NCI-H82 treated with DMSO at 0.1 percent for 48 hours (cell line): Measurements from ENCODE around the gene OTC.

Experiments used
- DNase-seq: peaks from one replicate; lab custom pipeline; 2025; ENCODE audit not compliant: unreplicated experiment; lab: John Stamatoyannopoulos, UW

Gene OTC

GRCh38 chrX:38357747-38358673 lies 5.6 kb downstream of the OTC start:
- DNase-seq: no peak

- no peak for DNase-seq
These were observed 10.6 kb downstream of the OTC start for GRCh38 chrX:38363046-38363445.

GRCh38 chrX:38365954-38366353 lies 13.6 kb downstream of the OTC start:
- no peak for DNase-seq

GRCh38 chrX:38368774-38369173 lies 16.4 kb downstream of the OTC start:
- DNase-seq: no peak

- no peak for DNase-seq
These were observed 19.2 kb downstream of the OTC start for GRCh38 chrX:38371641-38372040.

GRCh38 chrX:38374431-38374830 lies 22.0 kb downstream of the OTC start:
- DNase-seq: no peak

GRCh38 chrX:38375891-38376290 lies 23.5 kb downstream of the OTC start:
- peak; percentile 64 for DNase-seq

GRCh38 chrX:38376747-38377146 lies 24.3 kb downstream of the OTC start:
- no peak for DNase-seq

GRCh38 chrX:38379088-38379487 lies 26.7 kb downstream of the OTC start:
- DNase-seq: no peak

GRCh38 chrX:38382663-38383062 lies 30.3 kb downstream of the OTC start:
- no peak for DNase-seq

- peak; percentile 11 for DNase-seq
These were observed 48.0 kb downstream of the OTC start for GRCh38 chrX:38400389-38400910.

- no peak for DNase-seq
These were observed 49.7 kb downstream of the OTC start for GRCh38 chrX:38402118-38402517.

- no peak for DNase-seq
These were observed 51.4 kb downstream of the OTC start for GRCh38 chrX:38403834-38404233.

- no peak for DNase-seq
These were observed 54.7 kb downstream of the OTC start for GRCh38 chrX:38407126-38407525.

GRCh38 chrX:38409289-38409688 lies 56.9 kb downstream of the OTC start:
- DNase-seq: peak; percentile 76

GRCh38 chrX:38426785-38427184 lies 74.4 kb downstream of the OTC start:
- DNase-seq: peak; percentile 35

GRCh38 chrX:38431525-38431924 lies 79.1 kb downstream of the OTC start:
- no peak for DNase-seq

GRCh38 chrX:38435130-38435529 lies 82.7 kb downstream of the OTC start:
- no peak for DNase-seq

- no peak for DNase-seq
These were observed 84.7 kb downstream of the OTC start for GRCh38 chrX:38437093-38437492.

- DNase-seq: no peak
These were observed 85.9 kb downstream of the OTC start for GRCh38 chrX:38438321-38438720.

- no peak for DNase-seq
These were observed 100.2 kb downstream of the OTC start for GRCh38 chrX:38452603-38453002.

- DNase-seq: peak; percentile 3
These were observed 105.7 kb downstream of the OTC start for GRCh38 chrX:38458071-38458470.

- DNase-seq: no peak
These were observed 109.9 kb downstream of the OTC start for GRCh38 chrX:38462257-38462656.
